GM21717 (cell line): Measurements from ENCODE around the gene SLC12A7.

Source experiments
- ATAC-seq: cut with Tn5 transposase; IDR thresholded peaks from one replicate; pipeline ENCODE4 v1.9.1; 2021; ENCODE audit warnings: mild to moderate bottlenecking, moderate library complexity; ENCODE audit not compliant: unreplicated experiment

SLC12A7 gene

DNA sequence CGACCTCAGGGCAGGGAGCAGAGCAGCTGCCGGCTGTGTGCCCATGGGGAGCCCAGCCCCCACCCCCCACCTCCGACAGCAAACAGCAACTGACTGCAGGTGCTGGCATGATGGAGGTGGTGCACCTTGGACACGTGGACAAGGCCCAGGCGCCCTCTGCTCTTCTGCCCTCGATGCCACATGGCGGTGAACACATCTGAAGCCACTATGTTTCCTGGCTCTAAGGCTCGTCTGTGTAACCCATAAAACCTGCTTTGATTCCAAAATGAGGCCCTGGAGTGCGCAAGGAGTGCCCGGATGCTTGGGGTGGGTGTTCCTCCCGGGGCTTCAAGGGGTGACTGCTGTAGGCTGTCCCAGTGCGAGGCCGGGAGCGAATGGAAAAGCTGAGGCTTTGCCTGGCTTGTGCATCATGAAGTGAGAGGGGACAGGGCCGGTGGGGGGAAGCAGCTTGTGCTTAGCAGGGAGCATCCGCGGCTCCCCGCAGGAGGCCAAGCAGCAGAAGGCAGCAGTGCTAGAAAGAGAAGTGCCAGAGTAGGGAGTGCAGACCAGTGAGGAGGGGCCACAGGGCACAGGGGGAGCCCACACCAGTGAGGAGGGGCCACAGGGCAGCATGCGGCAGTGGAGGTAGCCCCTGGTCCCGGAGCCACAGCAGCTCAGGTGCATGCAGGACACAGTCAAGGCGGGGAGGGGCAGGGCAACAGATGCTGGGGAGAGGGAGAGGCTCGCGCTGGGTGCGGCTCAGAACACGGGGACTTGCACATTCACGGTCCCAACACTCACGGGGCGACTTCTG is 73.2 kb downstream of the SLC12A7 start:
- no peak for ATAC-seq

DNA sequence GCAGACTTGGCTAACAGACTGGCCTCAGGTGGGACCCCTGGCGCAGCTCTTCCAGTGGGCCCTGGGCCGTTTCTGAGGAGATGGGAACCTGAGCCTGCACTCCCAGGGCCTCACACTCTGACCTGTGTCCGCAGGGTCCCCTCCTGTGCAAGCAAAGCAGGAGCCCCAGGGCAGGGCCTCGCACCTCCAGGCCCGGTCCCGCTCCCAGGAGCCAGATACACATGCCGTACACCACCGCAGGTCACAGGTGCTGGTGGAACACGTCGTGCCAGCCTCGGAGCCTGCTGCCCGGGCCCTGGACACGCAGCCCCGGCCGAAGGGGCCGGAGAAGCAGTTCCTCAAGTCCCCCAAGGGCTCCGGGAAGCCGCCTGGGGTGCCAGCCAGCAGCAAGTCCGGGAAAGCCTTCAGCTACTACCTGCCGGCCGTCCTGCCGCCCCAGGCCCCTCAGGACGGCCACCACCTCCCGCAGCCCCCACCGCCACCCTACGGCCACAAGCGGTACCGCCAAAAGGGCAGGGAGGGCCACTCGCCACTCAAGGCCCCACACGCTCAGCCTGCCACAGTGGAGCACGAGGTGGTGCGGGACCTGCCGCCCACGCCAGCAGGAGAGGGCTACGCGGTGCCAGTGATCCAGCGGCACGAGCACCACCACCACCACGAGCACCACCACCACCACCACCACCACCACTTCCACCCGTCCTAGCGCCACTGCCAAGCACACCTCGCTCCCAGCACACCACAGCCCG is 74.0 kb downstream of the SLC12A7 start:
- no peak for ATAC-seq

DNA sequence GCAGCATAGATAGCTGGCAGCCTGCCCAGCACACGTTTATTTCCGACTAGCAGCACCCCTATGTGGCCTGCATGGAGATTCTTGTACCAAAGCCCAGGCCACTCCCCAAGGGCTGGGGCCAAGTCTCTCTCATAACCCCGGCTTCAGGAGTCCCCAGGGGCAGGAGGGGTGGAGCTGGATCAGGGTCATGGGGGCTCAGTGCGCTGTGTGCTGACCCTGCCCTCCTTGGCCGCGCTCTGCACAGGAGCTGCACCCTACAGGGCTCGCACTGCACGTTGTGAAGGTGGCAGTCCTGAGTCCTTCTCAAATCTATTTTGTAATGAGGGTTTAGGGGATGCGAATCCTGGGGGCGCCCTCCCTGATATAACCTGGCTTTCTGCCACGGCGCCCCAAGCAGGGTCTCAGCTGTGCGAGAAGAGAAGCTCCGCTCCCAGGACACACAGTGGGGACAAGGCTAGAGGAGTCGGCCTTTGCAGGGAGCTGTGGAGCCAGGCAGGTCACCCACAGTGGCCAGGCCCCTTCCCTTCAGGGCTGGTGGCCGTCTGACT is 74.7 kb downstream of the SLC12A7 start:
- ATAC-seq, result no peak

DNA sequence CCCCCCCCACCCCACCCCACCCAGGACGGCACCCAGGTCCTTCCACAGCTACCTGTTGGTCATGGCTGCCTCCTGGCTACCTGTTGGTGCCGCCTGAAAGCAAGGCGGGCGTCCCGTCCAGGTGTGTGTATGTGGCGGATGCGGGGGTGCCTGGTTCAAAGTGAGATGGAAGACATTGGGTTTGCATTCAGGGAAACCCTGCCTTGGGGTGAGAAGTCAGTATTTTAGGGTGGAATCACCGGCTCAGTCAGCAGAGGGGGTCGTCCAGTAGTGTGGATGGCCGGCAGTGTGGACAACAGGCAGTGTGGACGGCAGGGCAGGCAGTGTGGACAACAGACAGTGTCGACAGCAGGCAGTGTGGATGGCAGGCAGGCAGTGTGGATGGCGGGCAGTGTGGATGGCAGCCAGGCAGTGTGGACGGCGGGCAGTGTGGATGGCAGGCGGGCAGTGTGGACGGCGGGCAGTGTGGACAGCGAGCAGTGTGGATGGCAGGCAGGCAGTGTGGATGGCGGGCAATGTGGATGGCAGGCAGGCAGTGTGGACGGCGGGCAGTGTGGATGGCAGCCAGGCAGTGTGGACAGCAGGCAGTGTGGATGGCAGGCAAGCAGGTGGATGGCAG is 75.2 kb downstream of the SLC12A7 start:
- ATAC-seq, result no peak

DNA sequence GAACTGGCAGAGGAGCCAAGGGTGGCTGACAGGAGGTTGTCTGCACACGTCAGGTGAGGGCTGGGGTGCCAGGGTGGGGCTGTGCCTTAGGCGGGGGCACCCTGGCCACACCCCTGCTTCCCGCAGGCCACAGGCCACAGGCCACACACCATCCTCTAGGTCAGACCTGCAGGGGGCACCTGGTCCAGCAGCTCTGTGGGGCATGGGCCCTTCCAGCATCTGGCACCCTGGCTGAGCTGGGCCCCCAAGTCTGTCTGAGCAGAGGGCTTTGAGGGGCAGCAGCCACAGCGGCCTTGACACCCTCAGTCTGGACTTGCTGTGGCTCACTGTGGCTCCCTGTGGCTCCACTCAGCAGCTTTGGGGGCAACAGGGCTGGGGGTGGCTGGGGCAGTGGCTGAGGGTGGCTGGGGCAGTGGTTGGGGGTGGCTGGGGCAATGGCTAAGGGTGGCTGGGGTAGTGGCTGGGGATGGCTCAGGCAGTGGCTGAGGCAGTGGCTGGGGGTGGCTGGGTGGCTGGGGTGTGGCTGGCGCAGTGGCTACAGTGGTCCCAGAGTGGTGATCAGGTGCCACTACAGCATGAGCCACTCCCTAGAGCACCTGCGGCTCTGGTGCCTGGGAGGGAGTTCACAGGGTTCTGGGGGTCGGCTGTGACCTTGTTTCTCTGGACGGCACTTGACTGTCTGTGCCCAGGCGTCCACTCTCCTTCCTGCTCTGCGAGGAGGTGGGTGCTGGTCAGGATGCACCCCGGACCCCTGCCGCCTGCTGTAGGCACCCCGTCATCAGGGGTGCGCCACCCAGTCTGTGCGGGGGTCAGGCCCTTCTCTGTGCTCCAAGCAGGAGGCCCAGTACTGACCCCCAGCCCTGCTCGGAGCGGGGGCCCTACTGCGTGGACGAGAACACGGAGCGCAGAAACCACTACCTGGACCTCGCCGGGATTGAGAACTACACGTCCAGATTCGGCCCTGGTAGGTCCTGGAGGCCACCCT is 76.2 kb downstream of the SLC12A7 start:
- no peak for ATAC-seq

DNA sequence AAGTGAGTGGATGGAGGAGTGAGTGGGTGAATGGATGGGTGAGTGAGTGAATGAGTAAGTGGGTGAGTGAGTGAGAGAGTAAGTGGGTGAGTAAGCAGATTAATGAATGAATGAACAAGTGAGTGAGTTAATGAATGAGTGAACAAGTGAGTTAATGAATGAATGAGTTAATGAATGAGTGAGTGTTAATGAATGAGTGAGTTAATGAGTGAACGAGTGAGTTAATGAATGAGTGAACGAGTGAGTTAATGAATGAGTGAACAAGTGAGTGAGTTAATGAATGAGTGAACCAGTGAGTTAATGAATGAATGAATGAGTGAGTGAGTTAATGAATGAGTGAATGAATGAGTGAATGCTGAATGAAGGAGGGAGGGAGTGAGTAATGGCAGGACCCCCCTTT is 76.9 kb downstream of the SLC12A7 start:
- ATAC-seq, result no peak

DNA sequence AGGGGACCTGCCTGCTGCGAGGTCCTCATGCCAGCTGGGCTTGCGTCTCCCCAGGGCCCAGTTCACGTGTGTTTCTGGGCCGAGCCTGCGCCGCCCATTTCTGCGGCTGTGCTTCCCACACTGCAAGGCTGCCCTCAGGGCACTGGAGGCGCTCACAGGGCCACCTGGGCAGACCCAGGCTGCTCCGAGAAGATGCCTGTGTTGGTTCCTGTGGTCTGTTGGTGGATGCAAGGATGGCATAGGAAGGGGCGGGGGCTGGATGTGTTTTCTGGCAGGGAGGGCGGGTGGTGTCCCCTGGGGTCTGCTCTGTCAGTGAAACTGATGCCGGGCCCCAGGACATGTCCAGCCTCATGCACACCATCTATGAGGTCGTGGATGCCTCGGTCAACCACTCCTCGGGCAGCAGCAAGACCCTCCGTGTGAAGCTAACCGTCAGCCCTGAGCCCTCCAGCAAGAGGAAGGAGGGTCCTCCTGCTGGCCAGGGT is 77.4 kb downstream of the SLC12A7 start:
- ATAC-seq, result no peak

DNA sequence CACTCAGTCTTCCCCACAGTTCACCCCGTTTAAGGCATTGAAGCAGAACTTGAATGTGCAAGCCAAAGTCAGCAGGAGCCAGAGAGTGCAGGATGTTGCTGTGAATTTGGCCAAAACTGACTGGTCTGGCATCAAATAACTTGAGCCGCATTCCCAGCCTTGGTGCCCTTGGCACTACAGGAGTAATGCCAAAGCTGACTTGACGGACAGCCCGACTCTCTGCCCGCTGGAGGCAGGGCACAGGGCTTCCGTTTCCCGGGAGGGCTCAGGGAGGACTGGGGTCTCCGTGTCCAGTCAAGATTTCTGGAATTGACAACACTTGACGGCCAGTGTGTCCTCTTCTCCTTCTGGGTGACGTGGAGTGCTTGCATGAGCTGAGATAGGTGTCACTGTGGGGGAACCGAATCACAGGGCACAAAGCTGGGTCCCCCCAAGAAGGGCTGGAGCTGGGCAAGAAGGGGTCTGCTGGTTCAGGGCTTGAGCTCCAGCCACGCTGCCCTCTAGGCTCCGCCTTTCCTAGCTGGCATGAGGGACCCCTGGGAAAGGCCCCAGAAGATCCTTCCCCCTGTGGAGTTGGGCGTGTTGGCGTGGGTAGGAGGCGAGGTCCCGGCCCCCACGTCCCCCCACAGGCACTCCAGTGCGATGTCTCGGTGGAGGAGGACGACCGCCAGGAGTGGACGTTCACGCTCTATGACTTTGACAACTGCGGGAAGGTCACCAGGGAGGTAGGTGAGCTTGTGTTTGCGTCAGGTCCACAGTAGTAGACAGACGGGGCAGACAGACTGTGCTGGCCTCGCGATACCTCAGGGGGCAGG is 78.0 kb downstream of the SLC12A7 start:
- ATAC-seq, result no peak

DNA sequence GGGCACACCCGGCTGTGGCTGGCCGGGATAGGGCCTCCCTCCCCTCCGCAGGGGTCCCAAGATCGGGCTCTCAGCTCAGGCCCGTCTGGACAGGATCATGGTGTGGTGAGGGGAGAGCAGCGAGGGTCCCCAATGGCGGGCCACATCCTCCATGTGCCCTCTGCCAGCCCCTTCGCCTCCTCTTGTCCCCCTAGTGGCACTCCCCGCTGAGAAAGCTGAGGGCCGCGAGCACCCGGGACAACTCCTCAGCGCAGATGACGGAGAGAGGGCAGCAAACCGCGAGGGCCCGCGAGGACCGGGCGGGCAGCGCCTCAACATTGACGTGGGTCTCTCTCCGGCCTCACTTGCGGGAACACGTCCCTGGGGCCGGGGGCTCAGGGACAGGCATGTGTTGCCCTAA is 78.7 kb downstream of the SLC12A7 start:
- ATAC-seq, result no peak

DNA sequence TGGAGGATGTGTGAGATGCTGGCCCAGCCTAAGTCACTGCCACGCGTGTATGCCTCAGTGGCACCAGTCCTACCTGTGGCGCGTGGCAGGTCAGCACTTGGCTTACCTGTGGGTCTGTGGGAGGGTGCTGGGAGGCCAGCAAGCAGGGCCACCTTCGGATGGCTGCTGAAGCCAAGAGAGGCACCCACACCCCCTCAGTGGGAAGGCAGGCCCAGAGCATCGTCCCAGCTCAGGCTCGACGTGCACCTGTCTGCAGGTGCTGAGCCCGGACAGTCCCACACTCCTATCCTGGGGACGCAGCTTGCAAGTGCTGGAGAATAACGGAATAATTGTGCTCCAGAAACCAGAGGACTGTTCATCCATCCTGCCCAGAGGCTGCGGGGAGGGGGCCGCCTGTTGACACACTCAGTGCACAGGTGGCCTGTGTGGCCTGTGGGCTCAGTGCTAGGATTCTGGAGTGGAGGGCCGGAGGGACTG is 79.3 kb downstream of the SLC12A7 start:
- no peak for ATAC-seq

DNA sequence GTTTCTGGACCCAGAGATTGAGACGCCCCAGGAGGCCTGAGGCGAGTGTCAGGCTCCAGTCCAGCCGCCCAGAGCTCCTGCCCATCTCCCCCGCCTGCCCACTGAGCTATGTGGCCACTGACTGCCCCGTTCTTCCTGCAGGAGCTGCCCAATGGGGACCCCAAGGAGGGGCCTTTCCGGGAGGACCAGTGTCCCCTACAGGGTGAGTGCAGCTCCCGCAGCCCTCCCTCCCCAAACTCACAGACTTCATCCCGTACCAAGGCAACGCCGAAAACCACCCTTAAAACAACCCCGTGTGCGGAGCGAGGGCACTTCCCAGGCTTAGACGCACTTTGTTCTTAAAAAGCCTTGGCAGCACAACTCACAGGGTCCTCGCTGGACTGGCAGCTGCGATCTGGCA is 79.9 kb downstream of the SLC12A7 start:
- ATAC-seq, result no peak

DNA sequence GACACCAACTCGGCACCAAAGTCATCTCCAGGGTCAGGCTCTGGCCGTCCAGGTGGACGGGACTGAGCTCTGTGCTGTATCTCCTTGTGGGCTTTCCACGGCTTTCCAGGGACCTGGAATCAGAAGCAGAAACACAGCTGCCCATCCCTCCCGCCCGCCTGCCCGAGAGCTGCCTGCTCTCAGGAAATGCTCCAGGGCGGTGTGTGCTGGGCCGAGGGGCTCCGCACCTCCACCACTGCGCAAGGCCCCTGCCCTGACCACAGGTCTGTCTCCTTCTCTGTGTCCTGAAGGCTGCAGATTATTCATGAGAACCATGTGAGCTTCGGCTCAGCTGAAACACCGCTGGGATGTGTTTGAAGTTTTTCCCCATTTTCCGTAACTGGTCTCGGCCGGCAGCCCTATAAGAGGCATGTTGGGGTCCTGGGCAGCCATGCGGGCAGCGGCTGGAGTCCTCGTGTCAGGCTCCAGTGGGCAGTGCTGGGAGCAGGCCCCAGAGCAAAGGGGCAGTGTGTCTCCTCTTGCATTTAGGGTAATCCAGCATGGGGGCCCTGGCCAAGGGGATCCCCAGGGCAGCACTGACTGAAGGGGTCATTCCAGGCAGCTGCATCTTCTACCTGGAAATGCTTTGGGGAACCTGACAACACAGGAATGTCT is 80.4 kb downstream of the SLC12A7 start:
- ATAC-seq, result no peak

DNA sequence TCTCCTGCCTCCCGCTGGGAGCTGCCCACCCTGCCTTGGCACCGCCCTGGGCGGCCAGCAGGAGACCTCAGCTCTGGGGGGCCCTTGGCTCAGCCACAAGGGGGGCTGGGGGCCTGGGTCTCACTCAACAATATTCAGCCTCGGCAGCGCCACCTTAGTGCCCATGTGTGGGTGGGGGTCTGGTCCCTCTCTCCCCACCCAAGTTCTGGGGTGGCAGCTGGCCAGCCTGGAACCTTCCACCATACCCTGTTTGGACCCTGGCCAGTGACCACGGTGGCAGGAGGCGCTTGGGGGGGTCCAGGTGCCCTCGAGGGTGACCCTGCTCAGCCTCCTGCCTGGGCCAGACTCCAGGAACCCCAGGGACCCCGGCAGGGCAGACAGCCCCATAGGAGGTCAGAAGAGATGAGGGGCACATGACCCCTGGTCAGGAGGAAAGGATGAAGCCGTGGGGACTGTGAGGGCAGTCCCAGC is 81.0 kb downstream of the SLC12A7 start:
- ATAC-seq, result no peak

DNA sequence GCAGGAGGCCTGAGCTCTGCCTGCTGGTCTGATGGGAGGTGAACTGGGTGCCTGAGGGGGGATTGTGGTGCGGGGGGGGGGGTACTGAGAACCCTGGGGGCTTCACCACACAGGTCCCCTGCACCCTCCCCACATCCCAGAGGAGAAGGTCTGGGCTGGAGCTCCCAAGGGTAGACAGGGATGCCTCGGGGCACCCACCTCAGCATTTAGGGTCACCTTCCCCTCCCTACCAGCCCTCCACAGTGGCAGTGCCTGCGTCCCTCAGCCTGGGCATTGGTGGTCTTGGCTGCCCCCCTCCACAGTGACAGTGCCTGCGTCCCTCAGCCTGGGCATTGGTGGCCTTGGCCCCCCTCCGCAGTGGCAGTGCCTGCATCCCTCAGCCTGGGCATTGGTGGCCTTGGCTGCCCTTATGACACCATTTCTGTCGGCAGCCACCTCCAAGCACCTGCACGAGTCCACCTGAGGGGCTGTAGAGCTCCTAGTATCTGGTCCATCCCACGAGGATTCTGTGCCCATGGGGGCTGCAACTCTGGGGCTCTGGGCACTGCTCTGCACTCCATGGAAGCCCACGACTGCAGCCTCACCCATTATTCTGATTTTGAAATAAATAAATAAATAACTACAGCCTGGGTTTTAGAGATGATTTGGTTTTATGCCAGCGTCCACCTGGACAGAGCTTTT is 81.8 kb downstream of the SLC12A7 start:
- ATAC-seq, result no peak

DNA sequence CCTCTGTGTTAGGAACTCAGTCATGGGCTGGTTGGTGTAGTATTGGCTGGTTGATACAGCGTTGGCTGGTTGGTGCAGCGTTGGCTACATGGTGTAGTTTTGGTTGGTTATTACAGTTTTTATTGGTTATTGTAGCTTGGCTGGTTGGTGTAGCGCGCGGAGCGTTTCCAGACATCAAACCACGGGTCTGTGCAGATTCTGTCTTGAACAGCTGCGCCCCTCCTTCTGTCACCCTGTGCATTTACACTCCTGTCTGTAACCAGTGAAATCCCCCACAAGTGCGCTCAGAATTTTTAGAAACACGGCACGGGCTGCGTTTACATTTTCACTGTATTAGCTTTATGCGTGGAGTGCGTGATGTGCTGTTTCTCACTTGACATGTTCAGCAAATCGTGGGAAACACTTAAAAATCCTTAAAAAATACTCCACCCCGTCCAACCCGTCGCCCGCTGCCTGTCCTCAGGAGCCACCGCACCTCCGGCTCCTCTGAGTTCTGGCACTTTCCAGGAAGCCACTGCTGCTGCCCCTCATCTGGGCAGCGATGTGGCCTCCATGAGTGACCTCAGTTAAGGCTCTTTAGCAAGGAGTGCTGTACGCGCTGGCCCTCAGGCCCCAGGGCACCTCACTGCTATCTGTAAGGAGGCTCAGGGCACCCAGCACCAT is 82.5 kb downstream of the SLC12A7 start:
- ATAC-seq, result no peak

DNA sequence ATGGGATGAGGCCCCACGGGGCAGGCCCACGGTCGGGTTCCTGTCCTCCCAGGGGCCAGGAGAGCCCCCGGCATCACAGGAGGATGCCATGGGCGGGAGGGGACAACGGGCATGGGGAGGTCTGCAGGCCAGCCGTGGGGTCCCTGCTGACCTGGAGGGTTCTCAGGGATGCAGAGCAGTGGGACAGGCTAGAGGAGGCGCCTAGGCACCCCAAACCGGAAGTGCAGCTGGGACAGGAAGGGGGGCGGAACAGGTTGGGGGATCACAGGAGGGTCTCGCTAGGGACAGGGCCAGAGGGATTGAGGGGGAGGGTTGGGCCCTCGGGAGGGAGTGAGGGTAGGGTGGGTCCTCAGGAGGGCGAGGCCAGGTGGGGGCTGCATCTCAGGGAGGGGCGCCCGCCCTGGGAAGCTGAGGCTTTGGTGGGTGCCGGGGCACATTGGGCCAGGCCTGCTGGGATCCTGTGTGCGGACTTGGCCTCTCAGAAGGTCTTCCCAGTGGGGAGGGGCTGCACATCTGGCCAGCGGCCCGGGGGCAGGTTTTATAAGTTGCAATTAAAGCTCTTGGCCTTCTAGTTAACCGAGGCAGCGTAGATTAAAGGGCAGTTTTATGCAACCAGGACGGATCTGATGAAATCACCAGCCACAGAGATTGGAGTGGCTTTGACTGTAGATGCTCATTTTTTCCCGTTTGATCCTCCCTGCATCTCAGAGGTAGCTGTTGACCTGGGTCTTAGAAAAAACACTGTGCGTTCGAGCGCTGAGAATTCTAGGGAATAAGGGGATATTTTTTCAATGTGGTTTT is 83.2 kb downstream of the SLC12A7 start:
- ATAC-seq, result no peak
